ENCODE measurements around the gene RAB7A. TPM values are rescaled to one million over a fixed set of nuclear protein-coding genes. Genes with fewer than 3 reads are reported as not detected.

RAB7A gene
- polyA plus RNA-seq, 1 donor (not counting 4 experiments of a cell fraction or from before 2014, with no cell fraction given): 364 TPM

- dilution Hi-C loops (cut with MboI; ENCODE audit: extremely low pct_ligation_motif_present, low sequenced_read_pairs): no loop called here
- FAIRE-seq (no peak), DNase-seq (ENCODE audit: low read depth, low spot score) (no peak)
- no peaks in the 10 kb centered on the region for H3K27me3 ChIP-seq (ENCODE audit: control insufficient read depth, extremely low read depth, insufficient read depth, low read length)
- H3K27ac ChIP-seq (ENCODE audit: control insufficient read depth, insufficient read depth, low read length): no peak overlapping the region
- no peaks in the 10 kb centered on the region for H3K9me1 ChIP-seq (ENCODE audit: control insufficient read depth, extremely low read depth, insufficient read depth, low read length)
- peaks cover 15% of the 10 kb centered on the region for H3K9me3 ChIP-seq (ENCODE audit: control insufficient read depth, low read depth, low read length)
- no peak for TF ChIP-seq EZH2 (IDR thresholded peaks at IDR 0.05; ENCODE audit: low read length)
- peak; percentile 33 to 51 (median 43) for TF ChIP-seq CTCF (optimal IDR thresholded peaks at IDR 0.05 in 1 of 3, IDR thresholded peaks at IDR 0.05 in 1 of 3, conservative IDR thresholded peaks at IDR 0.05 in 1 of 3; ENCODE audit: extremely low read depth in 1 of 3, insufficient read depth in 2 of 3, low read length in 3 of 3)
- peaks cover 2% of the 10 kb centered on the region for H4K20me1 ChIP-seq (ENCODE audit: control insufficient read depth, extremely low read depth, insufficient read depth, low read length)
- H2AFZ ChIP-seq (ENCODE audit: control insufficient read depth, low read length): no peak overlapping the region
- H3K79me2 ChIP-seq (ENCODE audit: control insufficient read depth, insufficient read depth, low read length): no peaks in the 10 kb centered on the region
- H3K4me3 ChIP-seq (ENCODE audit: control insufficient read depth in 2 of 3, extremely low read depth in 1 of 3, insufficient read depth in 2 of 3, low read depth in 1 of 3, low read length in 3 of 3): no peak overlapping the region
- no peaks in the 10 kb centered on the region for H3K36me3 ChIP-seq (ENCODE audit: control insufficient read depth in 2 of 2, extremely low read depth in 1 of 2, insufficient read depth in 2 of 2, low read length in 2 of 2)
- H3K4me1 ChIP-seq (ENCODE audit: control insufficient read depth, extremely low read depth, insufficient read depth, low read length): peaks cover 8% of the 10 kb centered on the region
- H3K9ac ChIP-seq (ENCODE audit: control insufficient read depth, extremely low read depth, insufficient read depth, low read length): no peak overlapping the region
- H3K4me2 ChIP-seq (ENCODE audit: control insufficient read depth, extremely low read depth, insufficient read depth, low read depth, low read length): no peak overlapping the region
Measured at GRCh38 chr3:128863560-128863959, 137.6 kb downstream of the RAB7A start.

Small RNA genes within 50 kb of the gene (small RNA-seq; reads per million reads assigned to genes)
- gene RF00399 (ENCODE audit: insufficient read length in 3 of 3, low read depth in 3 of 3, low replicate concordance in 1 of 3): 0 reads per million in 3 experiments

Other genes with a start within 250 kb of the RAB7A start
- not detected in 3 replicates for gene GATA2, start 233.0 kb upstream of the RAB7A start, polyA plus RNA-seq
- gene RPN1, start 75.4 kb upstream of the RAB7A start, polyA plus RNA-seq: 304 to 350 TPM (median 307 TPM) in 3 replicates
- 33.7 to 40.5 TPM (median 36.6 TPM) in 3 replicates for gene ACAD9, start 153.4 kb downstream of the RAB7A start, polyA plus RNA-seq